Stimulated activated naive B cell treated with anti-CD40 and anti-IgM and Interleukin-4, amounts not matched to agents 10 μg/mL and 1 μg/mL and 100 μg/mL, for 72 hours (primary cell): ENCODE data around the gene SHISAL1.

Experiments used
- ATAC-seq, 2 donors: fragments of 150-1000 bp; cut with Tn5 transposase; replicated peaks; 2 replicates each; pipeline ENCODE4 v1.10.0; 2021; ENCODE audit warnings: moderate library complexity in 1 of 2
- DNase-seq: peaks from one replicate; pipeline ENCODE4 v3.0.0; 2021
- H3K27ac Mint-ChIP-seq: one replicate; pipeline ENCODE4 v1.8.0; 2022; ENCODE audit warnings: mild to moderate bottlenecking, mixed read lengths
- H3K27me3 Mint-ChIP-seq, 2 donors: one replicate each; pipeline ENCODE4 v1.8.0; 2022; ENCODE audit warnings: mixed read lengths in 2 of 2
- H3K36me3 Mint-ChIP-seq, 2 donors: one replicate each; pipeline ENCODE4 v1.8.0; 2022; ENCODE audit warnings: mixed read lengths in 2 of 2, mild to moderate bottlenecking in 1 of 2
- H3K4me1 Mint-ChIP-seq, 2 donors: one replicate each; pipeline ENCODE4 v1.8.0; 2022; ENCODE audit warnings: mixed read lengths in 2 of 2, mild to moderate bottlenecking in 1 of 2
- H3K4me3 Mint-ChIP-seq, 2 donors: one replicate each; pipeline ENCODE4 v1.8.0; 2022; ENCODE audit warnings: mild to moderate bottlenecking in 2 of 2, mixed read lengths in 2 of 2, moderate library complexity in 1 of 2
- H3K9me3 Mint-ChIP-seq, 2 donors: one replicate each; pipeline ENCODE4 v1.8.0; 2022; ENCODE audit warnings: mixed read lengths in 2 of 2, mild to moderate bottlenecking in 1 of 2

SHISAL1 gene

DNA sequence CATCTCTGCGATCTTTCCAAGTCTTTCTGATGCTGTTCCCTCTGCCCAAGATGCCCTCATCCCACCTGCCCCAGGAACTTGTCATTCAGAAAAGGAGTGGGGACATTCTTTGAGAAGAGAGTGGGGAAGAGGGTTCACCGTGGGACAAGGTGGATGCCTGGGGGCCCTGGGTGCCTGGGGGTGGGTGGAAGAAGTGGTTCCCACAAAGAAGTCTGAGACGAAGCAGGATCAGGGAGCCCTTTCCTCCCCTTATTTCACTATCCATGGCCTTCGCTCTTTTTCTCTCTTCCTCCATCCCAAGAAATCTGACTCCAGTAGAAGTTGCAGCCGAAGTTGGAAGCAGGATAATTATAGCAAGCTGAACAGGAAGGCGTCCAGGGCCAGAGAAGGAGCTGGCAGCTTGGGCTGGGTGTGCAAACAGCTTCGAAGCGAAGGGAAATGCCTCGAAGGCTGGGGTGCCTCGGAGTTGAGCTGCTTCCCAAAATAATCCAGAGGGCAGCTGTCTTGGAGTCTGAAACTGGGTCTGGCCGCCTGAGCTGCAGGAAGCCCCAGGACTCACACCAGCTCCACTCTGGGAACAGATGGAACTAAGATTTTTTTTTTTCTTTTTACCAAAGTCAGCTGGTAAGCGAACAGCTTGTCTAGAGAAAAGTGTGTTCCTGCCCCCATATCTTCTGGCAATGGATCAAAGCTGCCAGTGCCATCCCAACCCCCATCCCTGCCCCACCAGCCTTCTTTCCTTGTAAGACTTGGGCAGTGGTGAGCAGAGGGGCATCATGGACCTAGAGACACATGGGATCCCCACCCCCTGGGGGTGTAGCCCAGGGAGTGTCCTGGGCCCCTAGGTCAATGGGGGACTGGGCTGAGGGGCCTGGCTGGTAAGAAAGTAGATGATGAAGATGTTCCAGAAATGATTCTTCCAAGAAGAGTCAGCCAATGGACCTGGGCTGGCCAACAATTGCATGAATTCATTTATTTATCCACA lies 100.5 kb downstream of the SHISAL1 start:
- Mint-ChIP-seq H3K27me3 (no peaks in the 10 kb centered on the region), H3K27ac (peak overlapping the region; percentile 1), H3K4me3 (no peak overlapping the region), H3K9me3 (peaks cover 6 to 9% of the 10 kb centered on the region in 2 donors), H3K36me3 (peaks cover 15 to 24% of the 10 kb centered on the region in 2 donors), H3K4me1 (peaks cover 19 to 31% of the 10 kb centered on the region in 2 donors)
- DNase-seq (no peak), ATAC-seq (no peak)

DNA sequence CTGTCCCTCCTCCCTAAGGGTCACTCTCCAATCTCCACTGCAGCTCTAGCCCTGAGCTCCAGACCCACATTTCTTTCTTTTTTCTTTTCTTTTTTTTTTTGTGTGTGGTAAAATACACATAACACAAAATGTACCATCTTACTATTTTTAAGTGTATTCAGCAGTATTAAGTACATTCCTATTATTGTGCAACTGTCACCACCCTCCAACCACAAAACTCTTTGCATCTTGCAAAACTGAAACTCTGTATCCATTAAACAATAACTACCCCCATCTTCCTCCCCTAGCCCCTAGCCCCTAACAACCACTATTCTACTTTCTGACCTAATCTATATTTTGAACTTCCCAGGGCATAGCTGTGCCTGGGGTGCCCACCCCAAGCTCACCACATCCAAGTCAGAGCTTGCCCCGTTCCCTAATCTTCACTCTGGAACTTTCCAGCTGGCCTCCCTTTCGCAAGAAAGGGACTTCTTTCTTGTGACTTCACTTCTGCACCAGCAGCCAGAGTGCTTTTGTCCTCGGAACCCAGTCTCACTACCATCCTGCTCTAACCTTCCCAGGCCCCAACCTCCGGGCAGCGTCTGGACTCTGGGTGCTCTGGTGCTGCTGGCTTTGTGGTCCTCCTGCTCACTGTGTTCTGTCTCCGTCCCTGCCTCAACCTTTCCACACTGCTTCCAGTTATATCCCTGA lies 101.3 kb downstream of the SHISAL1 start:
- ATAC-seq, result no peak
- no peak for DNase-seq
- Mint-ChIP-seq H3K27ac (no peak overlapping the region), H3K36me3 (peaks cover 18 to 24% of the 10 kb centered on the region in 2 donors), H3K4me3 (no peak overlapping the region), H3K9me3 (peaks cover 6 to 9% of the 10 kb centered on the region in 2 donors), H3K4me1 (peaks cover 23 to 37% of the 10 kb centered on the region in 2 donors), H3K27me3 (no peaks in the 10 kb centered on the region)

DNA sequence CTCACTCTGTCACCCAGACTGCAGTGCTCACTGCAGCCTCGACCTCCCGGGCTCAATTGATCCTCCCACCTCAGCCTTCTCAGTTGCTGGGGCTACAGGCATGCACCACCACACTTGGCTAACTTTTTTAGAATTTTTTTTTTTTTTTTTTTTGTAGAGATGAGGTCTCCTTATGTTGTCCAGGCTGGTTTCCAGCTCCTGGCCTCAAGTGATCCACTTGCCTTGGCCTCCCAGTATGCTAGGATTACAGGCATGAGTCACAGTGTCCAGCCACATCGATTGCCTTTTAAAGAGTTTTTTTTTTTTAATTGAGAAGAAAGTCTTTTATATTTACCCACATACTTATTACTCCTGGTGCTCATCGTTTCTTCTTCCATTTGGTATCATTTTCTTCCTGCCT lies 102.0 kb downstream of the SHISAL1 start:
- Mint-ChIP-seq H3K27ac (no peak overlapping the region), H3K36me3 (peaks cover 18 to 26% of the 10 kb centered on the region in 2 donors), H3K4me3 (no peak overlapping the region), H3K9me3 (peaks cover 6 to 9% of the 10 kb centered on the region in 2 donors), H3K4me1 (peaks cover 25 to 40% of the 10 kb centered on the region in 2 donors), H3K27me3 (no peaks in the 10 kb centered on the region)
- DNase-seq, result no peak
- ATAC-seq, result no peak

DNA sequence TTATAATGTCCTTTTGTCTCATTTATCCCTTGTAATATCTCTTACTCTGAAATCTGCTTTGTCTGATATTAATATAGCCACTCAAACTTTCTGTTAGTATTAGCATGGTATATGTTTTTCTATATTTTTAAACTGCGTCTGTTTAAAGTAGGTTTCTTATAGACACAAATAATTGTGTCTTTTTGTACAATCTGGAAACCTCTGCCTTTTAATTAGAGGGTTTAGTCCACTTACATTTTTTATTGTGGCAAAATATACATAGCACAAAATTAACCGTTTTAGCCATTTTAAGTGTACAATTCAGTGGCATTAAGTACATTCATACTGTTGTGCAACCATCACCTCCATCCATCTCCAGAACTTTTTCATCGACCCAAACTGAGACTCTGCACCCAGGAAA lies 103.4 kb downstream of the SHISAL1 start:
- no peak for ATAC-seq
- Mint-ChIP-seq H3K27ac (no peak overlapping the region), H3K27me3 (no peaks in the 10 kb centered on the region), H3K4me3 (no peak overlapping the region), H3K9me3 (peaks cover 6 to 9% of the 10 kb centered on the region in 2 donors), H3K36me3 (peaks cover 18 to 35% of the 10 kb centered on the region in 2 donors), H3K4me1 (peaks cover 34 to 53% of the 10 kb centered on the region in 2 donors)
- no peak for DNase-seq

DNA sequence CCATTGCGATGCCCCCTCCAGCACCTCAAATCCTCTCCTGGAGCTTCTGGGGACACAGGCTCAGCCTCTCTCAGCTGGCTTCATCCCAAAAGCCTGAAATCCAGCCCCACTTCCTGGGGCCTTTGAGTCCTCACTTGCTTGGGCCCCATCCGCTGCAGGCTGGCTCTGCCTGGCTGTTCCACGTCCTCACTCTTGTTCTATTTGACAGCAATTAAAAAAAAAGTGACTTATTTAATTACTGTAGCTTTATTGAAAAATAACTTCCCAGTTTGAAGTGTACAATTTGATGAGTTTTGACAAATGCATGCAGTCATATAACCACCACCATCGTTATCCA lies 104.8 kb downstream of the SHISAL1 start:
- DNase-seq (no peak), ATAC-seq (no peak)
- Mint-ChIP-seq H3K4me1 (peaks cover 38 to 61% of the 10 kb centered on the region in 2 donors), H3K27ac (peak overlapping the region; percentile 32), H3K9me3 (peaks cover 6 to 9% of the 10 kb centered on the region in 2 donors), H3K36me3 (peaks cover 22 to 41% of the 10 kb centered on the region in 2 donors), H3K27me3 (no peaks in the 10 kb centered on the region), H3K4me3 (no peak overlapping the region)

DNA sequence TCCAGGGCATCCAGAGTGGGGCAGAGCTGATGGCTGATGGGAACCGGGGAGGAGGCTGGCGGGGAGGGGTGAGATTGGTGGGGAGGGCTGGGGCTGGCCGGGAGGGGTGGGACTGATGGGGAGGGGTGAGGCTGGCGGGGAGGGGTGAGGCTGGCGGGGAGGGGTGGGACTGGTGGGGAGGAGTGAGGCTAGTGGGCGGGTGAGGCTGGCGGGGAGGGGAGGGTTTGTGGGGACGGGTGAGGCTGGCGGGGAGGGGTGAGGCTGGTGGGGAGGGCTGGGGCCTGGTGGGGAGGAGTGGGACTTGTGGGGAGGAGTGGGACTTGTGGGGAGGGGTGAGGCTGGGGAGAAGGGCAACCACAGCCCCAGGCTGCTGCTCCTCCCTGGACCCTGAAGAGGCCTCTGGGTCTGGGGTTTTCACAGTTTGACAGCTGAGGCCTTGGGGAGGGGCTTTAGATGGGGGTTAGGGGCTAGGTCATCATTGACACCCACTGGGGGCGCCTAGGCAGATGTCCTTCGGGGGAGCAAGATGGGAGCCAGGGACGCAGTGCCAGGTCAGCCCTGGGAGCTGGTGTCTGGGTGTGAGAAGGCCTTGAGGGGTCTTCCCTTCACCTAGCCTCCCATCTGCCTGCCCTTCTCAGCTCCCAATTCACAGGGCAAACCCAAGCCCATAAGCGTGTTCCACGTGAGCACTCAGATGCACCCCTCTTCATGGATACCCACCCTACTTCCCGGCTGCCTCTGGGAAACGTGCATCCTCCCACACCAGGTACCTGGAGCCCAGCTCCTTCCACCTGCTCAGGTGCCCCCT lies 105.4 kb downstream of the SHISAL1 start:
- no peaks in the 10 kb centered on the region for H3K27me3 Mint-ChIP-seq
- DNase-seq, result no peak
- no peak for ATAC-seq
- H3K4me1 Mint-ChIP-seq, result peaks cover 38 to 61% of the 10 kb centered on the region in 2 donors
- peaks cover 6 to 9% of the 10 kb centered on the region in 2 donors for H3K9me3 Mint-ChIP-seq
- H3K36me3 Mint-ChIP-seq, result peaks cover 24 to 47% of the 10 kb centered on the region in 2 donors
- no peak overlapping the region for H3K4me3 Mint-ChIP-seq
- H3K27ac Mint-ChIP-seq, result peak overlapping the region; percentile 32

DNA sequence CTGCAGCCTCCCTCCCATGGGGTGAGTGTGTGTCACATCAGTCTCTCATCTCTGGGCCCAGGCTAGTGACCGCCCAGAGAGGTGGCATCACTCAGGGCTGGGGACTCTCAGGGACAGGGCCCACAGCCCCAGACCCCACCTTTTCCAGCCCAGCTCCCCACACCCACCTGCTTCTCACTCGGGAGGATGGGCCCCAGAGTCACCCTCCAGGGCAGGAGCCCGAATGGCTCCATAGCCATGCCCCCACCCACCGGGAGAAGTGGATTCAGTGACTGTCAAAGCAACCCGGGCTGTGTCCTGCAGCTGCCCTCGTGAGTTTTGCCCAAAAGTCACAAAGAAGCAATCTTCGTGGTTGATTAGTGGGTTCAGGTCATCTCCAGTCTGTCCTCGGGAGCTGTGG lies 106.1 kb downstream of the SHISAL1 start:
- H3K36me3 Mint-ChIP-seq, result peaks cover 27 to 53% of the 10 kb centered on the region in 2 donors
- H3K27ac Mint-ChIP-seq, result no peak overlapping the region

DNA sequence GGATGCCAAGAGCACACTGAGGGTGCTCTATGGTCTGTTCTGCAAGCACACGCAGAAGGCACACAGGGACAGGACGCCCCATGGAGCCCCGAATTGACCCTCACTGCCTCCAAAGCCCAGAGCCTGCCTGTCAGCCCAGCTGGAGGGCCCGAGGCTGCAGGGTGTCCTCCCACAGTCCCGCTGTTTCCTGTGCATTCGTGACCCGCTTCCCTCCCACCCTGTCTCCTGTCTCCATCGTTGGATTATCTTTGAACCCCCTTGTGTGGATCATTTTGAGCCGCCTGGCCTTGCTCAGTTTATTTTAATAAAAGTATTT lies 106.5 kb downstream of the SHISAL1 start:
- no peak overlapping the region for H3K27ac Mint-ChIP-seq
- H3K4me1 Mint-ChIP-seq, result peaks cover 38 to 58% of the 10 kb centered on the region in 2 donors
- peaks cover 29 to 54% of the 10 kb centered on the region in 2 donors for H3K36me3 Mint-ChIP-seq
- ATAC-seq, result no peak
- no peak overlapping the region for H3K4me3 Mint-ChIP-seq
- no peak for DNase-seq
- H3K27me3 Mint-ChIP-seq, result no peaks in the 10 kb centered on the region
- peaks cover 6 to 9% of the 10 kb centered on the region in 2 donors for H3K9me3 Mint-ChIP-seq

More for the DNA sequence above, 106.1 kb downstream of the SHISAL1 start:
- ATAC-seq (no peak), DNase-seq (no peak)
- Mint-ChIP-seq H3K9me3 (peaks cover 6 to 9% of the 10 kb centered on the region in 2 donors), H3K4me3 (no peak overlapping the region), H3K27me3 (no peaks in the 10 kb centered on the region), H3K4me1 (peaks cover 38 to 60% of the 10 kb centered on the region in 2 donors)

DNA sequence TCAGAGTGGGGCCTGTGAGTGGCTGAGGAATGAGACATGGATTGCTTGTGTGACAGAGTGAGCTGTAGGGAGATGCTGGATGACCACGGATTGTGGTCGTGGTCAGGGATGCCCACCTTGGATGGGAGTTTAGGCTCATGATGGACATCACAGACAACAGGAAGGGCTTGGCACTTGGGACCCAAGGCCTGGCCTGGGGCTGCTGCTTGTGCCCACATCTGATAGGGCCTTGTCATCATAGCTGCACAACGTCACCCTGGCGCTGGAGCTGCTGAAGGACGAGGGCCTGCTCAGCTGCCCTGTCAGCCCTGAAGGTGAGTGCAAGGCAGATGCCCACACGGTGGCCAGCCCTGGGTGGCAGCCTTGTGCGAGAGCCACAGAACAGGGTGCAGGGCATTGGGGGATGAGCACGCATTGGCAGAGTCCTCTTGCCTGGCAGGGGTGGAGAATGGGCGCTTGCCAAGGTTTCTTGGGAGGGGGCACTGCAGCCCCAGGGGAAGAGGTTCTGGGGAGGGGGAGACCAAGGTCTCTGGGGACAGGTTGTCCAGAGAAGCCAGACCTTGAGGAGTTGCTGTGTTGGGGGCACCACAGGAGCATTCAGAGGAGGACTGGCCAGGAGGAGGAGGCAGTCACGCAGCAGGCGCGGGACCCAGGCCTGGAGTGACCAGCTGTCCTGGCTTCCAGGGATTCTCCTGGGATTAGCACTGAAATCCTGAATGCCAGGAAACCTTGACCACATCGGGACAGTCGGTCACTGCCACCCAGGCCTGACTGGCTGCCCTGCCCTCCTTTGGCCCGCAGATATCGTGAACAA lies 107.0 kb downstream of the SHISAL1 start:
- Mint-ChIP-seq H3K4me1 (peaks cover 34 to 61% of the 10 kb centered on the region in 2 donors), H3K27ac (no peak overlapping the region), H3K9me3 (peaks cover 6 to 9% of the 10 kb centered on the region in 2 donors)

DNA sequence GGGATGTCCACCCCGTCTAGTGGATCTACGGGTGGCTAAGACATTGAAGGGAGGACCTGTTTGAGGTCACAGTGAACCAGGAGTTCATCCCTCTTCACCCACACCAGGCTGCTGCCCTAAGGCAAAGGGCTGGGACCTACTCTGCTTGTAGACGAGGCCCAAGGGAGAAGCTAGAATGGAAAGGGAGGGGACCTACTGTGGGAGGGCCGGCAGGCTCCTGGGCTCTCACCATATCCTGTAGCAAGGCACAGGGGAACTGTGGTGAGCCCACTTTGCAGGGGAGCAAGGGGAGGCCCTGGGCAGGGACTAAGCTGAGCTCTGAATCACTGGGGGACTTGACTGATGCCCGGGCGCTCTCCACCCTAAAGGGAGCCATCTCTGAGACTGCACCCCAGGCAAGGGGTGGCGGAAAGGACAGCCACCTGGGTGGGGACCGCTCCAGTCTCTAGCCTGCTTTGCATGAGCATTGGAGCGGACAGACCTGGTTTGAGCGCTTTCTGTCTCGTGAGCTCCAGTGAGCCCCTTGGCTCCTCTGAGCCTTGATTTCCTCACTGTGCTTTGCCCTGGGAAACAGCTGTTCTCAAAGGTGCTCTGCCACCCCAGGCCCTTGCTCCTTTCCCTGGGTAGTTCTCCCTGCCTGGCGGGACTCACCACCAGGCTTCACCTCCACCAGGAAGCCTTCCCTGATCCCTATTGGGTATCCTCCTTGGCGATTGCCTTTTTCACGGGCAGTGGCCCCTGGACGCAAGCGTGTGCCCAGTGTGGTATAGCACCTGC lies 107.8 kb downstream of the SHISAL1 start:
- Mint-ChIP-seq H3K4me3 (no peak overlapping the region), H3K27ac (no peak overlapping the region), H3K9me3 (peaks cover 4 to 5% of the 10 kb centered on the region in 2 donors), H3K27me3 (no peaks in the 10 kb centered on the region), H3K4me1 (peaks cover 34 to 61% of the 10 kb centered on the region in 2 donors), H3K36me3 (peaks cover 36 to 58% of the 10 kb centered on the region in 2 donors)
- ATAC-seq, result peak; percentile 83
- DNase-seq, result no peak

More for the DNA sequence above, 107.0 kb downstream of the SHISAL1 start:
- DNase-seq, result no peak
- Mint-ChIP-seq H3K27me3 (no peaks in the 10 kb centered on the region), H3K4me3 (no peak overlapping the region), H3K36me3 (peaks cover 32 to 55% of the 10 kb centered on the region in 2 donors)
- ATAC-seq, result no peak

DNA sequence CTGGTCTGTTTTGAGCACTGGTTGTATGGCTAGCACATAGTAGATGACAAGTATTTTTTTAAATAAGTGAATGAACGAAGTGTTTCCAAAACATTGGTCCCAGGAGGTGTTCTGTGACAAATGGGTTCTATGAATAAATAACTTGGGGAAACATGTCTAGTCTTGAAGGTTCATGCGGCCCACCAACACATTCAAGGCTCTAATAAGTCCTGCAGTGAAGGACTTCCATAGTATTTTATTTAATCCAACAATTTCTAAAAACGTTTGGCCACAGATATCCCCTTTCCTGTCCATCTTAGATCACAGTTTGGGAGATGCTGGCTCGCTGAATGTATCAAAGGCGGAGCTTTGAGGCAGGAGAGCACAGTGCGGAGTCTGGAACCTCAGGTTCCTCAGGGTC lies 109.5 kb downstream of the SHISAL1 start:
- DNase-seq (no peak), ATAC-seq (no peak)
- Mint-ChIP-seq H3K27ac (no peak overlapping the region), H3K9me3 (no peaks in the 10 kb centered on the region), H3K4me1 (peaks cover 33 to 50% of the 10 kb centered on the region in 2 donors), H3K4me3 (no peak overlapping the region), H3K27me3 (no peaks in the 10 kb centered on the region), H3K36me3 (peaks cover 39 to 68% of the 10 kb centered on the region in 2 donors)

DNA sequence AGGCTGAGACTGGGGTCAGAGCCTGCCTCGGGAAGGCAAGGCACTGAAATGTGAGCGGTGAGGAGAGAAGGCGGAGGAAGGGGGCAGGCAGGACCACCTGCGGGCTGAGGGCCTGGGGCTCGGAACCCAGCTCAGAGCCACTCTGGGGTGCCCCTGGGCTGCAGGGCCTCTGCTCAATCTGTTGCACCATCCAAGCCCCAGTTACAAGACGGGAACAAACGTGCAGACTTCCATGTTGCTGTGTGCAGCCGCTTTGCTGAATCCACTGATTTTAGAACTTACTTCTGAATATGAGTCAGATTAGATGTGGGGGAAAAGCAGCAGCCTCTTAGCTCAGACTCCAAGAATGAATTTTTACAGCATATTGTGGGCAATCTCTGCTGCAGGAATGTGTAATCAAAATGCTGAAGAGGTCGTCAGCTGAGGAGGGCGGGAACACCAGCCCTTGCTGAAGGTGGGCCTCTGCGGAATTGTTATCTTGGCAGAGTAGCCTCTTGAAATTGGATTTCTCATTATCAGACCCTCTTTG lies 110.4 kb downstream of the SHISAL1 start:
- peaks cover 27 to 42% of the 10 kb centered on the region in 2 donors for H3K4me1 Mint-ChIP-seq
- H3K27me3 Mint-ChIP-seq, result no peaks in the 10 kb centered on the region
- no peak for DNase-seq
- no peak overlapping the region for H3K27ac Mint-ChIP-seq
- H3K4me3 Mint-ChIP-seq, result no peak overlapping the region
- peaks cover 35 to 65% of the 10 kb centered on the region in 2 donors for H3K36me3 Mint-ChIP-seq
- no peaks in the 10 kb centered on the region for H3K9me3 Mint-ChIP-seq
- no peak for ATAC-seq
